ENCODE results near the gene RRAD.
A peak's percentile ranks its signal among the peaks of the same experiment; 100 is the strongest.

The RRAD gene

DNA sequence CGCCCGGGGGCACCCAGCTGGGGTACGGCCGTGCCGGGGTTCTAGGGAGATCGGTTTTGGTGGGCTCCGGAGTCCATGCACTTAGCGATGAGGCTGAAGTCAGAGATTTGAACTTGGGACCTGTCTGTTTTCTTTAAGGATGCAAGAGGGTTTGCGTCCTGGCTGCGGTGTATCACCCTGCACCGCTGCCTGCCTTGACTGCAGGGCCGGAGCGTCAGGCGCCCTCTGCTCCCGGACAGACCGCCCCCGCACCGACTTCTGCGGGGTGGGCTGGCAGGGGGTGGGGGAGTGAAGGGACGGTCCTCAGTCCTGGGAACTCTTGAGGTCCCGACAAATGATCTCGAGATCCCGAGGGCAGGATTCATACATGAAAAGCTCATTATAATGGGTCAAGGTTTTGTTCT lies 44.3 kb downstream of the RRAD start:
- Mint-ChIP-seq H3K27me3 (no peaks in the 10 kb centered on the region), H3K4me3 (peak overlapping the region; percentile 96), H3K4me1 (ENCODE audit: low read depth) (peaks cover 67% of the 10 kb centered on the region), H3K9me3 (peaks cover 11% of the 10 kb centered on the region), H3K27ac (peak overlapping the region; percentile 75), H3K36me3 (ENCODE audit: low read depth) (peaks cover 38% of the 10 kb centered on the region)

DNA sequence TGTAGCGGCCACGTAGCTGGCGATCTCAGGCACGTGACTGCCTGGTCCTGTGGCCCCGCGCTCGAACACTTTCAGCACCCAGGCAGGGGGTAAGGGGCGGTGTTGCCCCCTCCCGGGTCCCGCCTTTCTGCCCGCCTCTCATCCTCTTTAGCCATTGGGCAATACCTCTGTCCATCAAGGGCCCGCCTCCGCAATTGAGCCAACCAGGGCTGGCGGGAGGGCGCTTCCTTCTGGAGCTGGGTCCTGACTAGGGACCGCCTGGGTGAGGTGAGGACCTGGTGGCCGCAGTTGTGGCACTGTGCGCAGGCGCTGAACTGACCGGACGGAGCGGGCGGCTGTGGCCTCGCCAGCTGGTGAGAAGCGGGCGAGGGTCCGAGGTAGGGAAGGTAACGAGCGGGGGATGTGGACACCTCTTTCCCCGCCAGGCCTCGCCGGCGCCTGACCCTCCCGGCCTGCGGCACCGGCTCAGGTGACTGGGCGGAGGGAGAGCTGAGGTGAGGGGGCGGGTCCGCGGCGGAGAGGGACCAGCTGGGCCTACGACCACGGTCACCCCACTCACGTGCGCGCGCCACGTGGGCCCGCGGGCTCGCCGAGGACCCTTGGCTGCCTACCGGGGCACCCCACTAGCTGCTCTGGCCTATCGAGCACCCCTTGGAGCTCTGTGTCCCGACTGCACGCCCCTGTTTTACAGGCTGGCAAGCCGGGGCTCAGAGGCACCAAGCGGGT lies 44.9 kb downstream of the RRAD start, which contains the start of gene PDP2:
Gene PDP2, plus strand, starts transcription at position 228 of the 726 bp plus-strand sequence. CDS start 3,770 bp downstream, outside the sequence.
- Mint-ChIP-seq H3K4me3 (peak within 1 kb of the TSS; percentile 96), H3K27me3 (no peaks in the 10 kb centered on the region), H3K27ac (peak within 1 kb of the TSS; percentile 97), H3K9me3 (peaks cover 12% of the 10 kb centered on the region), H3K36me3 (ENCODE audit: low read depth) (peaks cover 34% of the 10 kb centered on the region), H3K4me1 (ENCODE audit: low read depth) (peaks cover 67% of the 10 kb centered on the region)

GRCh38 chr16:66878067-66878466 lies 47.3 kb downstream of the RRAD start:
- Mint-ChIP-seq H3K9me3 (peaks cover 12% of the 10 kb centered on the region), H3K27ac (peak overlapping the region; percentile 85), H3K4me1 (ENCODE audit: low read depth) (peaks cover 78% of the 10 kb centered on the region), H3K27me3 (no peaks in the 10 kb centered on the region), H3K4me3 (peak overlapping the region; percentile 64), H3K36me3 (ENCODE audit: low read depth) (peaks cover 22% of the 10 kb centered on the region)

DNA sequence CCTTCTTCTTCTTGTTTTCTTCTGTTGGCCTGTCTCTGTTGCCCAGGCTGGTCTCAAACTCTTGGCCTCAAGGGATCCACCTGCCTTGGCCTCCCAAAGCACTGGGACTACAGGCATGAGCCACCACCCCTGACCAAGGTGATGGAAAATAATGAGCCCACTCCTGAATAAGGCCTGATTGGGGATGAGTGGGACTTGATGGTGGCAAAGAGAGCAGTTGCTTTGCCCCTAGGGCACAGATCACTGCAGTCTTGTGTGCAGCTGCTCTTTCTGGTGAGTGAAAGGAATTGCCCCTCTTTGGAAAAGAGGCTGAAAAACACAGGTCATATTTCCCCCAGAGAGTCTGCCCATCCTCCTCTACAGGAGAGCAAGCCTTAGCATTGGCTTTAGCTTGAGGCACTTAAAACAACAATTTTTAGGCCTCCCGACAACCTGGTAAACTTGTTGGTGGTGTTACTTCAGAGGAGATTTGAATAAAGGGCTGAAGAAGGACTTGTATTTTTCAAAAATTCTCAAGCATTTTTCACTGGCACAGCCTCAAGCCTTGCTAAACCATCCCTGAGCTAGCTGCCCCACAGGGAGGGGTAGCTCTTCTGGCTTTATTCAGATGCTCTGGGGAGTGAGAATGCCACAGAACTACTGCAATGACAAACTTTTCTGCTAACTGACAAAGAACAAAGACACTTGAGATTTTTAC lies 51.1 kb downstream of the RRAD start:
- Mint-ChIP-seq H3K9me3 (peaks cover 12% of the 10 kb centered on the region), H3K36me3 (ENCODE audit: low read depth) (peaks cover 12% of the 10 kb centered on the region), H3K4me1 (ENCODE audit: low read depth) (peaks cover 62% of the 10 kb centered on the region), H3K27me3 (no peaks in the 10 kb centered on the region), H3K27ac (peak overlapping the region; percentile 87), H3K4me3 (peak overlapping the region; percentile 43)

GRCh38 chr16:66873685-66874055 lies 51.7 kb downstream of the RRAD start:
- peaks cover 12% of the 10 kb centered on the region for H3K36me3 Mint-ChIP-seq (ENCODE audit: low read depth)
- peaks cover 58% of the 10 kb centered on the region for H3K4me1 Mint-ChIP-seq (ENCODE audit: low read depth)
- H3K27me3 Mint-ChIP-seq = no peaks in the 10 kb centered on the region
- peak overlapping the region; percentile 94 for H3K27ac Mint-ChIP-seq
- H3K9me3 Mint-ChIP-seq = peaks cover 12% of the 10 kb centered on the region
- no peak overlapping the region for H3K4me3 Mint-ChIP-seq

DNA sequence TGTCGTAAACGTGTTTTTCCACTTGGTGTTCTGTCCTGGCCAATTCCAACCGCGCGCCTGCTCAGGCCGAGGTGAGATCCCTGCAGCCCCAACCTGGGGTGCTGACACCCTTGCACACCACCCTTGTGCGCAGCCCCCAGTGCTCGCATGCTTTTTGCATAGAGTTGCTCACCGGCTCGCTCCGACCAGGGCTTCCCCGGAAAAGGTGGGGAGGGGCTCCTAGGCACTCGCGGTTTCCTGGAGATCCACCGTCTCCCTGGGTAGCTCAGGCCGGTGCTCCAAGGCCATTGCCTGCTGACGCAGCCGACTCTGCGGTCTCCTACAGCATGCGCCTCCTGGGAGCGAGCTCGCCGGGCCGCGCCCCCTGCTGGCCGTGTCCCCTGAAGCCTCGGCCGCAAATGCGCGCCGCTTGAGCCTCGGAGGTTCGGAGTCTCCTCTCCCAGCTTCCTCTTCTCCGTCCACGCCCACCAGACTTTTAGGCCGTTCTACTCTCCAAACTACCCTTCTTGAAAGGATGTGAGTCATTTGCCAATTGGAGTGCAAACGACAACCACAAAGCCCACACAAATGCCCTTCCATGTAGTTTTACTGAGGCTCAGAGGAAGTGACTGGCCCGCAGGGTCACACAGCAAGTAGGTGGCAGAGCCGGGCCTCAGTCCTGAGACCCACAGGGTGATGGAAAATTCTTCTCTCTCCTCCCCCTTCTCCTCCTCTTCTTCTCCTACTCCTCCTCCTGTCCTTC lies 52.2 kb downstream of the RRAD start:
- H3K4me1 Mint-ChIP-seq (ENCODE audit: low read depth) = peaks cover 53% of the 10 kb centered on the region
- peak overlapping the region; percentile 94 for H3K27ac Mint-ChIP-seq
- no peaks in the 10 kb centered on the region for H3K27me3 Mint-ChIP-seq
- H3K36me3 Mint-ChIP-seq (ENCODE audit: low read depth) = peaks cover 11% of the 10 kb centered on the region
- H3K9me3 Mint-ChIP-seq = peaks cover 11% of the 10 kb centered on the region
- peak overlapping the region; percentile 87 for H3K4me3 Mint-ChIP-seq

DNA sequence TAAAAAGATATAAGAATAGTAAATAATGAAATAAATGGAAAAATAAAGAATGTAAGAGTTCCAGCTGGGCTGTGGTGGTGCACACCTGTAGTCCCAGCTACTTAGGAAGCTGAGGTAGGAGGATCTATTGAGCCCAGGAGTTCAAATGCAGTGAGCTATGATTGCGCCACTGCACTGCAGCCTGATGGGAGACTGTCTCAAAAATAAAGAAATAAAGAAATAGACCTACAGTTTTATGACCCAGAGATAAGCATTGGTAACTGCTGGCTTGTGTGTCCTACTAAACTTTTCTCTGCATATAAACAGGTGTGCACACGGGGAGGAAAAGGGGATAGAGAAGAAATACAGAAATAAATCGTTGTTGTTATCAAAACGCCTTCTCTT lies 52.8 kb downstream of the RRAD start:
- H3K36me3 Mint-ChIP-seq (ENCODE audit: low read depth) = peaks cover 7% of the 10 kb centered on the region
- H3K9me3 Mint-ChIP-seq = peaks cover 8% of the 10 kb centered on the region
- H3K27ac Mint-ChIP-seq = peak overlapping the region; percentile 94
- no peaks in the 10 kb centered on the region for H3K27me3 Mint-ChIP-seq
- H3K4me1 Mint-ChIP-seq (ENCODE audit: low read depth) = peaks cover 52% of the 10 kb centered on the region
- peak overlapping the region; percentile 87 for H3K4me3 Mint-ChIP-seq

DNA sequence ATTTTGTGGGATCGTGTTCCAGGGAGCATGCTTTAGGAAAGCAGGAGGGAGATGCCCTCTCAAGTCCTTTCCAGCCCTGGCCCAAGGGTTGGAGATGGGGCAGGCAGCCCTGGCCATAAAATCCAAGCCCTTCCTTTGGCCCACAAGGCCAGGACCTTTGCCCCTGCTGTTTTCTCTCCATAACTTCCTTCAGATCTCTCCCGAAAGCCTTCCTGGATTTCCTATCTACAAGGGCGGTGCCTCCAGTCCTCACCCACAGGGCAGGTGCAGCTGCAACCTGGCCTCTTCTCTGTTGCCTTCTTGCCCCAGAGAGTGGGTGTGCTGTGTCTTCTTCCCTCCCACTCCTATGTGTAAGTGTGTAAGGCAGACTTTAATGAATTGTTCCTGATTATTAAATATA lies 53.5 kb downstream of the RRAD start:
- Mint-ChIP-seq H3K27me3 (no peaks in the 10 kb centered on the region), H3K27ac (peak overlapping the region; percentile 38), H3K4me1 (ENCODE audit: low read depth) (peaks cover 50% of the 10 kb centered on the region), H3K9me3 (peaks cover 8% of the 10 kb centered on the region), H3K4me3 (no peak overlapping the region), H3K36me3 (ENCODE audit: low read depth) (peaks cover 7% of the 10 kb centered on the region)
